Hepatocyte (in vitro differentiated cells): Measurements from ENCODE around the gene COASY. TPM values are rescaled to one million over a fixed set of nuclear protein-coding genes. Genes with fewer than 3 reads are reported as not detected.

Source experiments
- DNase-seq: peaks from one replicate; pipeline ENCODE4 v3.0.0-alpha.2; 2016; ENCODE audit warnings: low spot score
- H2AFZ ChIP-seq: fragments of 200-600 bp; sonication (generic); 2 replicates; pipeline ENCODE4 v1.6.0; 2016; ENCODE audit warnings: antibody characterized with exemption, mild to moderate bottlenecking
- H3K27ac ChIP-seq: fragments of 200-600 bp; sonication (generic); 2 replicates; pipeline ENCODE4 v1.5.1; 2016; ENCODE audit warnings: mild to moderate bottlenecking
- H3K27me3 ChIP-seq: fragments of 200-600 bp; sonication (generic); 2 replicates; pipeline ENCODE4 v1.6.1; 2016
- H3K36me3 ChIP-seq: fragments of 200-600 bp; sonication (generic); replicated peaks from 2 replicates; pipeline ENCODE4 v1.5.1; 2016; ENCODE audit warnings: low read depth; ENCODE audit not compliant: insufficient read depth
- H3K4me1 ChIP-seq: fragments of 200-600 bp; sonication (generic); 2 replicates; pipeline ENCODE4 v1.5.1; 2016; ENCODE audit warnings: mild to moderate bottlenecking, moderate library complexity; ENCODE audit not compliant: insufficient read depth
- H3K4me2 ChIP-seq: fragments of 200-600 bp; sonication (generic); 2 replicates; pipeline ENCODE4 v1.6.0; 2016
- H3K4me3 ChIP-seq: fragments of 200-600 bp; sonication (generic); 2 replicates; pipeline ENCODE4 v1.5.1; 2016; ENCODE audit warnings: mild to moderate bottlenecking
- H3K79me2 ChIP-seq: fragments of 200-600 bp; sonication (generic); 2 replicates; pipeline ENCODE4 v1.6.0; 2017; ENCODE audit warnings: mild to moderate bottlenecking
- H3K9me2 ChIP-seq: fragments of 200-600 bp; sonication (generic); replicated peaks from 2 replicates; pipeline ENCODE4 v1.6.0; 2017; ENCODE audit warnings: mild to moderate bottlenecking; ENCODE audit not compliant: insufficient read depth
- H3K9me3 ChIP-seq: fragments of 200-600 bp; sonication (generic); 2 replicates; pipeline ENCODE4 v1.5.1; 2016; ENCODE audit warnings: low read depth, mild to moderate bottlenecking
- H4K20me1 ChIP-seq: fragments of 200-600 bp; sonication (generic); 2 replicates; pipeline ENCODE4 v1.6.0; 2016; ENCODE audit warnings: mild to moderate bottlenecking; ENCODE audit not compliant: insufficient read depth, poor library complexity, severe bottlenecking
- CTCF ChIP-seq: fragments of 200-600 bp; sonication (generic); IDR thresholded peaks from 2 replicates; pipeline ENCODE4 v1.5.1; 2016; ENCODE audit warnings: antibody characterized with exemption, mild to moderate bottlenecking; ENCODE audit not compliant: poor library complexity
- EZH2 ChIP-seq: fragments of 200-600 bp; sonication (generic); IDR thresholded peaks from 2 replicates; pipeline ENCODE4 v1.6.1; 2016; ENCODE audit warnings: antibody characterized with exemption, mild to moderate bottlenecking, borderline replicate concordance
- EZH2phosphoT487 ChIP-seq: fragments of 200-600 bp; sonication (generic); IDR thresholded peaks from one replicate; pipeline ENCODE4 v1.6.1; 2018; ENCODE audit warnings: antibody characterized with exemption, mild to moderate bottlenecking, low read depth, moderate library complexity; ENCODE audit not compliant: unreplicated experiment, severe bottlenecking
- WGBS: methylation state at CpG from one replicate; pipeline ENCODE4 v1.1.6; 2016; ENCODE audit warnings: low lambda C conversion rate; ENCODE audit errors: missing lambda C conversion rate; 5-methylcytosine and 5-hydroxymethylcytosine counted together
- polyA plus RNA-seq: library from polyadenylated mRNA; unstranded; fragments of >200 nt; fragmentation: Nextera tagmentation; extraction: Ambion mirVana; gene quantifications from 2 replicates; pipeline ENCODE4 v1.2.1, GENCODE V29; 2016
- total RNA-seq: library from RNA; depleted of rRNA; stranded (reverse); fragments of >200 nt; gene quantifications from 2 replicates; pipeline ENCODE4 v1.2.3, GENCODE V29; 2014

Gene COASY
- total and polyA plus RNA-seq, 2 experiments from 2014 or later: 33.9 to 91.6 TPM

DNA sequence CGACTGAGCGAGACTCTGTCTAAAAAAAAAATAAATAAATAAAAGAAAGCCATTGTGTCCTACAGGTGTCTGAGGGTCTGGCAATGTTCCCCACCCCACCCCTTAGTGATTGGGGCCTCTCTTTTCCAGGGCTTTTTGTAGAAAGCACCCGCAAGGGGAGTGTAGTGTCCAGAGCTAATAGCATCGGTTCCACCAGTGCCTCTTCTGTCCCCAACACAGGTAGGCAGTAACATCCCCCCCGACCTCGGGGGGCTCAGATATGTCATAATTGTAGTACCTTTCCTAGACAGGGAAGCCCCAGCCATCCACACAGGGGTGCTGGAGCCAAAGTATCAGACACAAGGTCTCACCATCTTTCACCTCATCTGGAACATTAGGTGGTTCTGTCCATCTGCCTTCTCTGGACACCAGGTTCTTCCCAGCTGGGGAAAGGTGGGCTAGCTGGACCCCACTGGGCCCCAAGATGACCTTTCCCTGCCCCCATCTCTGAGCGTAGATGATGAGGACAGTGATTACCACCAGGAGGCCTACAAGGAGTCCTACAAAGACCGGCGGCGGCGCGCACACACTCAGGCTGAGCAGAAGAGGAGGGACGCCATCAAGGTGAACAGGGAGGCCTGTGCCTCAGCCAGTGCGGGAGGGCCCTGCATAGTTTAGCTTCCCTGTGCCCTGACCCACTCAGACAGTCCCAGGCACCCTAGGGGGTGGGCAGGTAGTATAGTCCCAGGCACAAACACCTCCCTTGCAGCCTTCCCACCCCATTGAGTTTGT lies 6.6 kb downstream of the COASY start:
- H3K4me2 ChIP-seq: peak overlapping the region; percentile 96
- H3K4me1 ChIP-seq: peaks cover 9% of the 10 kb centered on the region
- no peaks in the 10 kb centered on the region for H3K36me3 ChIP-seq
- no peak overlapping the region for H3K4me3 ChIP-seq
- no peaks in the 10 kb centered on the region for H3K9me3 ChIP-seq
- no peaks in the 10 kb centered on the region for H4K20me1 ChIP-seq
- H3K27me3 ChIP-seq: no peaks in the 10 kb centered on the region
- H3K79me2 ChIP-seq: peaks cover 45% of the 10 kb centered on the region
- peak overlapping the region; percentile 93 for H3K27ac ChIP-seq
- H2AFZ ChIP-seq: no peak overlapping the region
- 96% methylated on average over 13 of the region's 14 CpGs for WGBS
- H3K9me2 ChIP-seq: no peaks in the 10 kb centered on the region
- no peak for TF ChIP-seq CTCF
- TF ChIP-seq EZH2phosphoT487: no peak
- TF ChIP-seq EZH2: no peak
- DNase-seq: no peak

DNA sequence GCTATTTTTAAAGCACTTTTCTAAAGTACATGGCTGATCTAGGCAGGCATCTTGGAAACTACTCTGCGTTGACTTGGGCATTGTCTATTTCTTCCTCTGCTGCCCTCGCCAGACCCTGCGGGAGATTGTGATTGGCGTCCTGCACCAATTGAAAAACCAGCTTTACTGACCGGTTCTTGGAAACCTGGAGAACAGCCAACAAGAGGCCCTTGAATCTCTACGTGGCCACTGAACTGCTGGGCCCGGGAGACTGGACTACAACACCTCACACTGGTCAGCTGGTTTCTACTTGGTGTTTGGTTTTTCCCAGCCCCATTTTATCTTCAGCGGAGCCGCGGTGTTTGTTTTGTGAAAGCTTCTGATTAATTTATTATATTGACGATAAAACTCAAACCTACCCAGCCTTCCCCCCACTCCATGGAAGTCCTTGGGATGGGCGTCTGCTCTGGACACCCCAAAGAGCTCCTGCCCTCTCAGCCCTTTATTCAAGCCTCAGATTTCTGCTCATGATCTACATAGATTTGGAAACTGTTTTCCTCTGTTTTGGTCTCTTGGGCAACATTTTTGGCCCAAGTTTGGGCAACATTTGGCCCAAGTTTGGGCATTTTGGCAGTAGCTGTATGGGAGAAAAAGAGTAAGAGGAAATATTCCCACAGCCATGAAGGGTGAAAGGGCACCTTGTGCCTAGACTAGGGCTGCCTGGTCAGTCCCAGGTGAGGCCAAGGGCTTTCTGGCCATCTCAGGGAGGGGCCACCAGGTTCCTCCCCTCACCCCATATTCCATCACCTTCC lies 9.7 kb downstream of the COASY start:
- WGBS: 89% methylated on average over 12 of the region's 12 CpGs
- H2AFZ ChIP-seq: no peak overlapping the region
- H3K9me3 ChIP-seq: no peaks in the 10 kb centered on the region
- TF ChIP-seq EZH2phosphoT487 (no peak), EZH2 (no peak), CTCF (no peak)
- no peaks in the 10 kb centered on the region for H3K36me3 ChIP-seq
- no peaks in the 10 kb centered on the region for H3K27me3 ChIP-seq
- H3K79me2 ChIP-seq: peaks cover 35% of the 10 kb centered on the region
- H3K27ac ChIP-seq: no peak overlapping the region
- no peaks in the 10 kb centered on the region for H3K9me2 ChIP-seq
- H3K4me2 ChIP-seq: no peak overlapping the region
- H4K20me1 ChIP-seq: no peaks in the 10 kb centered on the region
- no peak for DNase-seq
- peaks cover under 1% of the 10 kb centered on the region for H3K4me1 ChIP-seq
- H3K4me3 ChIP-seq: no peak overlapping the region

DNA sequence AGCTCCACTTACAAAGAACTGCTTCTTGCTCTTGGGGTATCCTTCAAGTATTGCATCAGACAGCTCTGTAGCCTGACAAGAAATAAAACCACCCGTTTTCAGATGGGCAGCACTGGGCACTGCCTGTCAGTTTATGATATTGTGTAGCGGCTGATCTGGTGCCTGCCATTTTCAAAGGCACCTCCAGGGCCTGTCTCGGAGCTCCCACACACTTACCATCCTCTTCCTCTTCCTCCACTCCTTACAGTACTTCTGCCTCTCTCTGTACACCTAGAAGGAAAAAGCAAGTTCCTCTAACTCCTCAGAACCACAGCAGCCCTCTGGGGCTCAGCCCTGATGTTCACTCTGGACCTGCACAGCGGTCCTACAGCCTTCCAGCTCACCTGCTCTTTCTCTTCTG lies 11.1 kb downstream of the COASY start:
- WGBS: 95% methylated on average over 4 of the region's 4 CpGs
- Histone ChIP-seq H4K20me1 (no peaks in the 10 kb centered on the region), H3K36me3 (no peaks in the 10 kb centered on the region), H3K79me2 (peaks cover 24% of the 10 kb centered on the region), H3K27me3 (no peaks in the 10 kb centered on the region), H3K9me3 (no peaks in the 10 kb centered on the region), H3K4me1 (no peaks in the 10 kb centered on the region), H3K27ac (no peak overlapping the region), H3K9me2 (no peaks in the 10 kb centered on the region), H2AFZ (no peak overlapping the region), H3K4me2 (no peak overlapping the region), H3K4me3 (no peak overlapping the region)
- TF ChIP-seq CTCF: no peak
- TF ChIP-seq EZH2phosphoT487: no peak
- no peak for TF ChIP-seq EZH2
- no peak for DNase-seq
